Measurements from ENCODE around the gene STAU1.
A peak's percentile ranks its signal among the peaks of the same experiment; 100 is the strongest.
"Not testable (repeated sequence)": the region's sequence is repeated elsewhere in the genome, so short reads cannot be mapped to it uniquely, and the experiment has no call there.

Gene STAU1

GRCh38 chr20:49187851-49188641, at the start of gene STAU1:
Gene STAU1 (minus strand): TSS chr20:49188334. CDS start chr20:49166201, 22,133 bp downstream.
- peak; percentile 88 for DNase-seq (ENCODE audit: low read depth, low spot score)

GRCh38 chr20:49237531-49237930, 49.4 kb upstream of the STAU1 start:
- DNase-seq (ENCODE audit: low read depth, low spot score): no peak

GRCh38 chr20:49236301-49236700, 48.2 kb upstream of the STAU1 start:
- DNase-seq (ENCODE audit: low read depth, low spot score): no peak

GRCh38 chr20:49234831-49235230, 46.7 kb upstream of the STAU1 start:
- DNase-seq (ENCODE audit: low read depth, low spot score): no peak

GRCh38 chr20:49233226-49233625, 45.1 kb upstream of the STAU1 start:
- DNase-seq (ENCODE audit: low read depth, low spot score): no peak

- DNase-seq (ENCODE audit: low read depth, low spot score): no peak
Observed at GRCh38 chr20:49231471-49231870, 43.3 kb upstream of the STAU1 start.

- DNase-seq (ENCODE audit: low read depth, low spot score): no peak
Observed at GRCh38 chr20:49230561-49231133, 42.5 kb upstream of the STAU1 start.

GRCh38 chr20:49230021-49230420, 41.9 kb upstream of the STAU1 start:
- DNase-seq (ENCODE audit: low read depth, low spot score): no peak

- no peak for DNase-seq (ENCODE audit: low read depth, low spot score)
Observed at GRCh38 chr20:49229381-49229780, 41.2 kb upstream of the STAU1 start.

- DNase-seq (ENCODE audit: low read depth, low spot score): no peak
Observed at GRCh38 chr20:49228676-49229075, 40.5 kb upstream of the STAU1 start.

GRCh38 chr20:49225896-49226295, 37.8 kb upstream of the STAU1 start:
- DNase-seq (ENCODE audit: low read depth, low spot score): no peak

GRCh38 chr20:49219924-49220831, 32.0 kb upstream of the STAU1 start:
- no peak for DNase-seq (ENCODE audit: low read depth, low spot score)

- peak; percentile 98 for DNase-seq (ENCODE audit: low read depth, low spot score)
Observed at GRCh38 chr20:49219091-49219923, 31.2 kb upstream of the STAU1 start, which contains the start of gene DDX27. Gene DDX27 (plus strand): TSS chr20:49219416. CDS start chr20:49219449, 33 bp downstream.

GRCh38 chr20:49218739-49219090, 30.6 kb upstream of the STAU1 start:
- DNase-seq (ENCODE audit: low read depth, low spot score): not testable (repeated sequence)

GRCh38 chr20:49216991-49217578, 29.0 kb upstream of the STAU1 start:
- peak; percentile 81 for DNase-seq (ENCODE audit: low read depth, low spot score)

- no peak for DNase-seq (ENCODE audit: low read depth, low spot score)
Observed at GRCh38 chr20:49215232-49215631, 27.1 kb upstream of the STAU1 start.

GRCh38 chr20:49214571-49214970, 26.4 kb upstream of the STAU1 start:
- no peak for DNase-seq (ENCODE audit: low read depth, low spot score)

- no peak for DNase-seq (ENCODE audit: low read depth, low spot score)
Observed at GRCh38 chr20:49210757-49211110, 22.6 kb upstream of the STAU1 start.

- no peak for DNase-seq (ENCODE audit: low read depth, low spot score)
Observed at GRCh38 chr20:49210101-49210756, 22.1 kb upstream of the STAU1 start.

- DNase-seq (ENCODE audit: low read depth, low spot score): no peak
Observed at GRCh38 chr20:49207076-49207475, 18.9 kb upstream of the STAU1 start.
